Ovary (tissue), 3 donors: ENCODE results near the gene PHACTR3.

Experiments
- EP300 ChIP-seq: sonication (generic); formaldehyde crosslinking; IDR thresholded peaks from one replicate; pipeline ENCODE4 v1.6.1; 2017; ENCODE audit warnings: antibody characterized with exemption
- POLR2A ChIP-seq: fragments of 450-650 bp; IDR thresholded peaks from one replicate; pipeline ENCODE4 v1.6.1; 2017; ENCODE audit warnings: antibody characterized with exemption, mild to moderate bottlenecking, moderate library complexity
- TF ChIP-seq, protein P1 (sequence below), 3 donors: fragments of 450-650 bp in 2 of 3; fragments of 200-600 bp in 1 of 3; IDR thresholded peaks; one replicate each; pipeline versions ENCODE4 v1.5.1 to v1.8.0; 2016 to 2022; ENCODE audit warnings: antibody characterized with exemption in 3 of 3, mild to moderate bottlenecking in 1 of 3
- donor health status: DM: no; HTN: no; CAD: no.

GRCh38 chr20:59807909-59808728 is 203.8 kb downstream of the PHACTR3 start:
- TF ChIP-seq, protein P1, sequence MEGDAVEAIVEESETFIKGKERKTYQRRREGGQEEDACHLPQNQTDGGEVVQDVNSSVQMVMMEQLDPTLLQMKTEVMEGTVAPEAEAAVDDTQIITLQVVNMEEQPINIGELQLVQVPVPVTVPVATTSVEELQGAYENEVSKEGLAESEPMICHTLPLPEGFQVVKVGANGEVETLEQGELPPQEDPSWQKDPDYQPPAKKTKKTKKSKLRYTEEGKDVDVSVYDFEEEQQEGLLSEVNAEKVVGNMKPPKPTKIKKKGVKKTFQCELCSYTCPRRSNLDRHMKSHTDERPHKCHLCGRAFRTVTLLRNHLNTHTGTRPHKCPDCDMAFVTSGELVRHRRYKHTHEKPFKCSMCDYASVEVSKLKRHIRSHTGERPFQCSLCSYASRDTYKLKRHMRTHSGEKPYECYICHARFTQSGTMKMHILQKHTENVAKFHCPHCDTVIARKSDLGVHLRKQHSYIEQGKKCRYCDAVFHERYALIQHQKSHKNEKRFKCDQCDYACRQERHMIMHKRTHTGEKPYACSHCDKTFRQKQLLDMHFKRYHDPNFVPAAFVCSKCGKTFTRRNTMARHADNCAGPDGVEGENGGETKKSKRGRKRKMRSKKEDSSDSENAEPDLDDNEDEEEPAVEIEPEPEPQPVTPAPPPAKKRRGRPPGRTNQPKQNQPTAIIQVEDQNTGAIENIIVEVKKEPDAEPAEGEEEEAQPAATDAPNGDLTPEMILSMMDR (IDR thresholded peaks at IDR 0.05) = no peak
- no peak for TF ChIP-seq POLR2A
- no peak for TF ChIP-seq EP300
